Neural cell (in vitro differentiated cells): ENCODE data around the gene TRIM47. TPM values are rescaled to one million over a fixed set of nuclear protein-coding genes. Genes with fewer than 3 reads are reported as not detected.

Experiments
- H2AFZ ChIP-seq: fragments of 200-600, 300-800 bp; sonication (generic), shearing (Covaris generic); 2 replicates; pipeline ENCODE4 v1.6.0; 2014; ENCODE audit warnings: low read depth, mild to moderate bottlenecking, antibody characterized with exemption, low read length, moderate library complexity
- H3F3A ChIP-seq: fragments of 200-600 bp; shearing (Covaris generic); 2 replicates; pipeline ENCODE4 v1.6.1; 2016; ENCODE audit warnings: mild to moderate bottlenecking, moderate library complexity, mixed read lengths, antibody characterized with exemption, low read length; ENCODE audit not compliant: insufficient read depth, poor library complexity, severe bottlenecking
- H3K27ac ChIP-seq: fragments of 200-600, 300-800 bp; sonication (generic), shearing (Covaris generic); 2 replicates; pipeline ENCODE4 v1.5.1; 2014; ENCODE audit warnings: mild to moderate bottlenecking, low read length, moderate library complexity
- H3K27me3 ChIP-seq: fragments of 300-800, 200-600 bp; sonication (generic), shearing (Covaris generic); 2 replicates; pipeline ENCODE4 v1.6.0; 2014; ENCODE audit warnings: mild to moderate bottlenecking, low read depth, low read length, moderate library complexity; ENCODE audit not compliant: insufficient read depth
- H3K36me3 ChIP-seq: fragments of 300-800, 200-600 bp; sonication (generic), shearing (Covaris generic); 2 replicates; pipeline ENCODE4 v1.5.1; 2014; ENCODE audit warnings: mild to moderate bottlenecking, antibody characterized with exemption, low read length, moderate library complexity; ENCODE audit not compliant: insufficient read depth
- H3K4me2 ChIP-seq: fragments of 300-800, 200-600 bp; sonication (generic), shearing (Covaris generic); 2 replicates; pipeline ENCODE4 v1.6.0; 2014; ENCODE audit warnings: mild to moderate bottlenecking, low read length
- H3K4me3 ChIP-seq: fragments of 300-800, 200-600 bp; sonication (generic), shearing (Covaris generic); 2 replicates; pipeline ENCODE4 v1.5.1; 2014; ENCODE audit warnings: mild to moderate bottlenecking, low read length, moderate library complexity
- H3K79me2 ChIP-seq: fragments of 200-600 bp; shearing (Covaris generic); replicated peaks from 2 replicates; pipeline ENCODE4 v1.6.0; 2014; ENCODE audit warnings: mild to moderate bottlenecking, low read length, moderate library complexity; ENCODE audit not compliant: insufficient read depth
- H3K9ac ChIP-seq: fragments of 300-800, 200-600 bp; sonication (generic), shearing (Covaris generic); 2 replicates; pipeline ENCODE4 v1.6.1; 2016; ENCODE audit warnings: mild to moderate bottlenecking, low read length, mixed read lengths
- H3K9me2 ChIP-seq: fragments of 200-600 bp; shearing (Covaris generic); 2 replicates; pipeline ENCODE4 v1.6.1; 2016; ENCODE audit warnings: mild to moderate bottlenecking, low read length, mixed read lengths; ENCODE audit not compliant: insufficient read depth
- H3K9me3 ChIP-seq: fragments of 200-600, 300-800 bp; sonication (generic), shearing (Covaris generic); 2 replicates; pipeline ENCODE4 v1.6.1; 2016; ENCODE audit warnings: mild to moderate bottlenecking, mixed run types, low read length, moderate library complexity, mixed read lengths
- H4K20me1 ChIP-seq: fragments of 200-600 bp; shearing (Covaris generic); 2 replicates; pipeline ENCODE4 v1.6.1; 2016; ENCODE audit warnings: mild to moderate bottlenecking, mixed run types; ENCODE audit not compliant: insufficient read depth
- EP300 ChIP-seq: fragments of 450-650 bp; conservative IDR thresholded peaks from 2 replicates; pipeline ENCODE4 v1.6.1; 2014; ENCODE audit warnings: antibody characterized with exemption, mild to moderate bottlenecking, moderate library complexity; ENCODE audit not compliant: poor library complexity, severe bottlenecking
- EZH2 ChIP-seq: fragments of 200-600, 300-800 bp; shearing (Covaris generic), sonication (generic); IDR thresholded peaks from 2 replicates; pipeline ENCODE4 v1.6.1; 2014; ENCODE audit warnings: antibody characterized with exemption, low read length, borderline replicate concordance, mild to moderate bottlenecking; ENCODE audit not compliant: insufficient read depth, poor library complexity, severe bottlenecking
- MXI1 ChIP-seq: fragments of 450-650 bp; conservative IDR thresholded peaks from 2 replicates; pipeline ENCODE4 v1.6.1; 2014; ENCODE audit warnings: antibody characterized with exemption, mild to moderate bottlenecking; ENCODE audit not compliant: poor library complexity, severe bottlenecking
- POLR2AphosphoS5 ChIP-seq: IDR thresholded peaks from 2 replicates; pipeline ENCODE4 v1.6.1; 2012
- RAD21 ChIP-seq: fragments of 450-650 bp; conservative IDR thresholded peaks from 2 replicates; pipeline ENCODE4 v1.6.1; 2014; ENCODE audit warnings: antibody characterized with exemption, mild to moderate bottlenecking, moderate library complexity
- SMC3 ChIP-seq: fragments of 450-650 bp; conservative IDR thresholded peaks from 2 replicates; pipeline ENCODE4 v1.6.1; 2014; ENCODE audit warnings: antibody characterized with exemption, mild to moderate bottlenecking, moderate library complexity; ENCODE audit not compliant: poor library complexity
- TAF1 ChIP-seq: IDR thresholded peaks from 2 replicates; pipeline ENCODE4 v1.6.1; 2012; ENCODE audit warnings: low read depth
- polyA plus RNA-seq: library from polyadenylated mRNA; depleted of rRNA; stranded (reverse); fragments of >200 nt; gene quantifications from 2 replicates; pipeline ENCODE4 v1.2.3, GENCODE V29; 2014
- TF ChIP-seq, protein P1 (sequence below): fragments of 450-650 bp; IDR thresholded peaks from 2 replicates; pipeline ENCODE4 v1.5.1; 2014; ENCODE audit warnings: antibody characterized with exemption, mild to moderate bottlenecking, moderate library complexity; ENCODE audit not compliant: poor library complexity, severe bottlenecking
- TF ChIP-seq, protein P2 (sequence below): IDR thresholded peaks from 2 replicates; pipeline ENCODE4 v1.6.1; 2012; ENCODE audit warnings: borderline replicate concordance

TRIM47 gene
- polyA plus RNA-seq, 1 donor from 2014 or later: 0.67 TPM

DNA sequence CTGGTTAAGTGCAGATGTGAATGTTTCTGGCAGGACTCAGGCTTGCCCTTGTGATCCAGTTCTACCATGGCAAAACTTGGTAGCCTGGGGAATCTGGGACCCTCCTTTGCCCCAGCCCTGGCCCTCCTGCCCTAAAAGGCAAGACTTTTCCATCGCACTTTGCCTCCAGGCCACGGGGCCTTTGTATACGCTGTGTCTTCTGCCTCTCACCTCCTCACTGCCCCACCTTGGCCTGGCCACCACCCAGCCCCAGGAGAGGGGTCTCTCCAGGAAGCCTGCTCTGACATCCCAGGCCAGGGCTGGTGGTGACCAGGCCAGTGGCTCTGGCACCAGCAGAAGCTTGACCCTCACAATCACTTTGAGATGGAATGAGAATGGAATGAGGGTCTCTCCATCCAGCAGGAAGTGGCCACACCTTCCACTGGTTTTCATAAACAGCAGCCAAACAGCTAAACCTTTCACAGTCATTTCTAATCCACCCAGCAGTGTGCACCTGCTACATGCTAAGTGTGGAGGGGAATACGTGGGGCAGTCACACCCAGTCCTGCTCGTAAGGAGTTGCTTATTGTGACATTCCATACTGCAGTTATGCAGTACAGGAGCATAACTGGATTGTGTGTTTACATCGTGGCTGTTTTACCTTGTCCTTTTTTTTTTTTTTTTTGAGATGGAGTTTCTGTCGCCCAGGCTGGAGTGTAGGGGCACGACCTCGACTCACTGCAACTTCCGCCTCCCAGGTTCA lies 27.9 kb upstream of the TRIM47 start:
- Histone ChIP-seq H3K27me3 (no peaks in the 10 kb centered on the region), H3K27ac (no peak overlapping the region), H2AFZ (no peak overlapping the region)

GRCh38 chr17:75904749-75905521 lies 26.6 kb upstream of the TRIM47 start, which contains the start of gene MRPL38:
Gene MRPL38, minus strand, starts transcription at chr17:75904884. Its CDS starts 9 bp downstream, at chr17:75904875.
- H4K20me1 ChIP-seq: no peaks in the 10 kb centered on the region
- H3K9me3 ChIP-seq: no peaks in the 10 kb centered on the region
- no peaks in the 10 kb centered on the region for H3K27me3 ChIP-seq
- no peaks in the 10 kb centered on the region for H3K79me2 ChIP-seq
- no peaks in the 10 kb centered on the region for H3K9me2 ChIP-seq
- H3F3A ChIP-seq: no peaks in the 10 kb centered on the region
- peak within 1 kb of the TSS; percentile 78 for H3K9ac ChIP-seq
- no peaks in the 10 kb centered on the region for H3K36me3 ChIP-seq
- peak within 1 kb of the TSS; percentile 93 for H3K4me3 ChIP-seq
- peak within 1 kb of the TSS; percentile 71 for H3K4me2 ChIP-seq
- peak within 1 kb of the TSS; percentile 51 for H2AFZ ChIP-seq
- H3K27ac ChIP-seq: peak within 1 kb of the TSS; percentile 69
- TF ChIP-seq MXI1: peak; percentile 91
- peak; percentile 83 for TF ChIP-seq POLR2AphosphoS5
- TF ChIP-seq EP300: peak; percentile 62
- TF ChIP-seq, protein P1, sequence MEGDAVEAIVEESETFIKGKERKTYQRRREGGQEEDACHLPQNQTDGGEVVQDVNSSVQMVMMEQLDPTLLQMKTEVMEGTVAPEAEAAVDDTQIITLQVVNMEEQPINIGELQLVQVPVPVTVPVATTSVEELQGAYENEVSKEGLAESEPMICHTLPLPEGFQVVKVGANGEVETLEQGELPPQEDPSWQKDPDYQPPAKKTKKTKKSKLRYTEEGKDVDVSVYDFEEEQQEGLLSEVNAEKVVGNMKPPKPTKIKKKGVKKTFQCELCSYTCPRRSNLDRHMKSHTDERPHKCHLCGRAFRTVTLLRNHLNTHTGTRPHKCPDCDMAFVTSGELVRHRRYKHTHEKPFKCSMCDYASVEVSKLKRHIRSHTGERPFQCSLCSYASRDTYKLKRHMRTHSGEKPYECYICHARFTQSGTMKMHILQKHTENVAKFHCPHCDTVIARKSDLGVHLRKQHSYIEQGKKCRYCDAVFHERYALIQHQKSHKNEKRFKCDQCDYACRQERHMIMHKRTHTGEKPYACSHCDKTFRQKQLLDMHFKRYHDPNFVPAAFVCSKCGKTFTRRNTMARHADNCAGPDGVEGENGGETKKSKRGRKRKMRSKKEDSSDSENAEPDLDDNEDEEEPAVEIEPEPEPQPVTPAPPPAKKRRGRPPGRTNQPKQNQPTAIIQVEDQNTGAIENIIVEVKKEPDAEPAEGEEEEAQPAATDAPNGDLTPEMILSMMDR: peak; percentile 99
- TF ChIP-seq SMC3: peak; percentile 85
- TF ChIP-seq, protein P2, sequence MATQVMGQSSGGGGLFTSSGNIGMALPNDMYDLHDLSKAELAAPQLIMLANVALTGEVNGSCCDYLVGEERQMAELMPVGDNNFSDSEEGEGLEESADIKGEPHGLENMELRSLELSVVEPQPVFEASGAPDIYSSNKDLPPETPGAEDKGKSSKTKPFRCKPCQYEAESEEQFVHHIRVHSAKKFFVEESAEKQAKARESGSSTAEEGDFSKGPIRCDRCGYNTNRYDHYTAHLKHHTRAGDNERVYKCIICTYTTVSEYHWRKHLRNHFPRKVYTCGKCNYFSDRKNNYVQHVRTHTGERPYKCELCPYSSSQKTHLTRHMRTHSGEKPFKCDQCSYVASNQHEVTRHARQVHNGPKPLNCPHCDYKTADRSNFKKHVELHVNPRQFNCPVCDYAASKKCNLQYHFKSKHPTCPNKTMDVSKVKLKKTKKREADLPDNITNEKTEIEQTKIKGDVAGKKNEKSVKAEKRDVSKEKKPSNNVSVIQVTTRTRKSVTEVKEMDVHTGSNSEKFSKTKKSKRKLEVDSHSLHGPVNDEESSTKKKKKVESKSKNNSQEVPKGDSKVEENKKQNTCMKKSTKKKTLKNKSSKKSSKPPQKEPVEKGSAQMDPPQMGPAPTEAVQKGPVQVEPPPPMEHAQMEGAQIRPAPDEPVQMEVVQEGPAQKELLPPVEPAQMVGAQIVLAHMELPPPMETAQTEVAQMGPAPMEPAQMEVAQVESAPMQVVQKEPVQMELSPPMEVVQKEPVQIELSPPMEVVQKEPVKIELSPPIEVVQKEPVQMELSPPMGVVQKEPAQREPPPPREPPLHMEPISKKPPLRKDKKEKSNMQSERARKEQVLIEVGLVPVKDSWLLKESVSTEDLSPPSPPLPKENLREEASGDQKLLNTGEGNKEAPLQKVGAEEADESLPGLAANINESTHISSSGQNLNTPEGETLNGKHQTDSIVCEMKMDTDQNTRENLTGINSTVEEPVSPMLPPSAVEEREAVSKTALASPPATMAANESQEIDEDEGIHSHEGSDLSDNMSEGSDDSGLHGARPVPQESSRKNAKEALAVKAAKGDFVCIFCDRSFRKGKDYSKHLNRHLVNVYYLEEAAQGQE: no peak
- TF ChIP-seq RAD21: peak; percentile 88
- peak; percentile 52 for TF ChIP-seq TAF1

More for the DNA sequence above, 27.9 kb upstream of the TRIM47 start:
- H3K9me3 ChIP-seq: no peaks in the 10 kb centered on the region
- no peaks in the 10 kb centered on the region for H4K20me1 ChIP-seq
- H3K9me2 ChIP-seq: no peaks in the 10 kb centered on the region
- no peak overlapping the region for H3K4me3 ChIP-seq
- H3K36me3 ChIP-seq: no peaks in the 10 kb centered on the region
- TF ChIP-seq, protein P1: no peak
- TF ChIP-seq RAD21: no peak
- no peak for TF ChIP-seq SMC3
- TF ChIP-seq TAF1: no peak
- TF ChIP-seq POLR2AphosphoS5: no peak
- TF ChIP-seq EP300: no peak
- TF ChIP-seq, protein P2: no peak
- no peak for TF ChIP-seq EZH2
- no peak for TF ChIP-seq MXI1
- no peaks in the 10 kb centered on the region for H3F3A ChIP-seq
- H3K9ac ChIP-seq: no peak overlapping the region
- no peaks in the 10 kb centered on the region for H3K79me2 ChIP-seq
- H3K4me2 ChIP-seq: no peak overlapping the region
